Measurements from ENCODE around the gene PRR5L.

The PRR5L gene

DNA sequence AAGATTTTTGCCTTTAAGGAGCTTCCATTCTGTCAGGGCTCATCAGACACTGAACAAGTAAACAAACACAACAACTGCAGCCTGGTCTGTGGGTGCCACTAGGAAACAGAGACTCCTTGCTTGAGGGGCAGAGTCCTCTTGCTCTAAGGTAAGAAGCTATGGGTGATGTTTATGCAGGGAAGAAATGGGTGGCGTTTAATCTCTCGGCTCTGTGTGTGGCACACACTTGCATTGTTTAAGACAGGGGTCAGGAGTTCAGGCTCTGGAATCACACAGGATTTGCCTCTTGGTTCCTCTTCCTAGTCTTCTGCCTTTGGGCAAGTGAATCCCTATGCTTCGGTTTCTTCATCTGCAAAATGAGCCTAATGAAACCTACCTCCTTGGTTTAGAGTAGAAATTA lies 90.3 kb downstream of the PRR5L start:
- H3K4me2 ChIP-seq (ENCODE audit: low read length): no peak overlapping the region
- H4K20me1 ChIP-seq (ENCODE audit: control insufficient read depth, insufficient read depth, low read depth, low read length): no peaks in the 10 kb centered on the region
- H3F3A ChIP-seq (ENCODE audit: control insufficient read depth, insufficient read depth): no peaks in the 10 kb centered on the region
- H3K9me2 ChIP-seq (replicated peaks; ENCODE audit: control insufficient read depth, low read length): no peaks in the 10 kb centered on the region
- no peaks in the 10 kb centered on the region for H3K9me3 ChIP-seq (ENCODE audit: control insufficient read depth, insufficient read depth, low read length)
- TF ChIP-seq EZH2phosphoT487 (IDR thresholded peaks at IDR 0.05; ENCODE audit: borderline replicate concordance, low read length): no peak
- TF ChIP-seq, protein P1, sequence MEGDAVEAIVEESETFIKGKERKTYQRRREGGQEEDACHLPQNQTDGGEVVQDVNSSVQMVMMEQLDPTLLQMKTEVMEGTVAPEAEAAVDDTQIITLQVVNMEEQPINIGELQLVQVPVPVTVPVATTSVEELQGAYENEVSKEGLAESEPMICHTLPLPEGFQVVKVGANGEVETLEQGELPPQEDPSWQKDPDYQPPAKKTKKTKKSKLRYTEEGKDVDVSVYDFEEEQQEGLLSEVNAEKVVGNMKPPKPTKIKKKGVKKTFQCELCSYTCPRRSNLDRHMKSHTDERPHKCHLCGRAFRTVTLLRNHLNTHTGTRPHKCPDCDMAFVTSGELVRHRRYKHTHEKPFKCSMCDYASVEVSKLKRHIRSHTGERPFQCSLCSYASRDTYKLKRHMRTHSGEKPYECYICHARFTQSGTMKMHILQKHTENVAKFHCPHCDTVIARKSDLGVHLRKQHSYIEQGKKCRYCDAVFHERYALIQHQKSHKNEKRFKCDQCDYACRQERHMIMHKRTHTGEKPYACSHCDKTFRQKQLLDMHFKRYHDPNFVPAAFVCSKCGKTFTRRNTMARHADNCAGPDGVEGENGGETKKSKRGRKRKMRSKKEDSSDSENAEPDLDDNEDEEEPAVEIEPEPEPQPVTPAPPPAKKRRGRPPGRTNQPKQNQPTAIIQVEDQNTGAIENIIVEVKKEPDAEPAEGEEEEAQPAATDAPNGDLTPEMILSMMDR (IDR thresholded peaks at IDR 0.05; ENCODE audit: low read depth, low read length, poor library complexity, severe bottlenecking): no peak
- H3K27ac ChIP-seq (ENCODE audit: low read depth, low read length): no peak overlapping the region
- peaks cover 7% of the 10 kb centered on the region for H3K4me1 ChIP-seq (ENCODE audit: control insufficient read depth, low read length)
- no peak overlapping the region for H3K4me3 ChIP-seq (ENCODE audit: low read length)
- H3K27me3 ChIP-seq (ENCODE audit: control insufficient read depth, low read length): peaks cover 5% of the 10 kb centered on the region; the same call in 1 of the 2 replicates
- H3K79me2 ChIP-seq (ENCODE audit: control insufficient read depth, low read length): no peaks in the 10 kb centered on the region
- no peaks in the 10 kb centered on the region for H3K36me3 ChIP-seq (ENCODE audit: control insufficient read depth, low read length)

DNA sequence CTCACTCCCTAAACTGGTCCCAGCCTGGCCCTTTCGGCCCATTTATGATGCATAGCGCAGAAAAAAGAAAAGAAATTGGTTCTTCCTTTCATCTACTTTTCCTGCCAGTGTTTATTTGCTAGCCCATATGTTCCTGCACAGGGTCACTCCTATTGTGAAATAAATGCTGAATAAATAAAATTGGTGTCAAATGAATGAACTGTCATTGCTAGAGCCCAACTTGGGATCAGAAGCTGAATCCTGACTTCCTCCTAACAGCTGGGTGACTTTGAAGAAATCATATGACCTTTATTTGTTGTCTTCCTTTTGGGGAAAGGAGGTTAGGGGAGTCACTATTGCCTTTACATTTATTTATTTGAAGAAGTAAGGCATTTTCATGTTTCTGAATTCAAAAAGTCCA lies 92.0 kb downstream of the PRR5L start:
- Histone ChIP-seq H3K27me3 (ENCODE audit: control insufficient read depth, low read length) (peaks cover 5% of the 10 kb centered on the region; the same call in 1 of the 2 replicates), H3K4me3 (ENCODE audit: low read length) (no peak overlapping the region), H3K4me2 (ENCODE audit: low read length) (no peak overlapping the region), H4K20me1 (ENCODE audit: control insufficient read depth, insufficient read depth, low read depth, low read length) (no peaks in the 10 kb centered on the region), H3K79me2 (ENCODE audit: control insufficient read depth, low read length) (no peaks in the 10 kb centered on the region), H3K9me3 (ENCODE audit: control insufficient read depth, insufficient read depth, low read length) (no peaks in the 10 kb centered on the region), H3F3A (ENCODE audit: control insufficient read depth, insufficient read depth) (no peaks in the 10 kb centered on the region), H3K36me3 (ENCODE audit: control insufficient read depth, low read length) (no peaks in the 10 kb centered on the region), H3K27ac (ENCODE audit: low read depth, low read length) (no peak overlapping the region), H3K4me1 (ENCODE audit: control insufficient read depth, low read length) (peaks cover 8% of the 10 kb centered on the region), H3K9me2 (replicated peaks; ENCODE audit: control insufficient read depth, low read length) (no peaks in the 10 kb centered on the region)
- no peak for TF ChIP-seq EZH2phosphoT487 (IDR thresholded peaks at IDR 0.05; ENCODE audit: borderline replicate concordance, low read length)
- TF ChIP-seq, protein P1 (IDR thresholded peaks at IDR 0.05; ENCODE audit: low read depth, low read length, poor library complexity, severe bottlenecking): no peak

DNA sequence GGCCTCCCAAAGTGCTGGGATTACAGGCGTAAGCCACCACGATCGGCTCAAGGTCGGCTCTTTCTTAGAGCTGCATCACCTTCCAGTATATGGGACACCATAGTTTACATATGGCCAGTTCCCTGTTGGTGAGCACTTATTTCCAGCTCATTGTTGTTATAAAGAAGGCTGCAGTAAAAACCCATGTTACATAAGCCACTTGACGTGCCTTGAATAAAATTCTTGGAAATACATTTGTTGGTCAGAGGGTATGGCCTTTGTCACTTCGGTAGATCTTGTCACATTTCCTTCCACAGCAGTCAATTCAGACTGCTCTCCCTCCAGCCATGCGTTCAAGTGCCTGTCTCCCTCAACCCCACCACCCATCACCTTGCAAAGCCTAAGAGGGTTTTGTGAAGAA lies 92.9 kb downstream of the PRR5L start:
- Histone ChIP-seq H3K27ac (ENCODE audit: low read depth, low read length) (no peak overlapping the region), H3K9me3 (ENCODE audit: control insufficient read depth, insufficient read depth, low read length) (no peaks in the 10 kb centered on the region), H3K36me3 (ENCODE audit: control insufficient read depth, low read length) (no peaks in the 10 kb centered on the region), H3K79me2 (ENCODE audit: control insufficient read depth, low read length) (no peaks in the 10 kb centered on the region), H3K9me2 (replicated peaks; ENCODE audit: control insufficient read depth, low read length) (no peaks in the 10 kb centered on the region), H4K20me1 (ENCODE audit: control insufficient read depth, insufficient read depth, low read depth, low read length) (no peaks in the 10 kb centered on the region), H3K4me3 (ENCODE audit: low read length) (no peak overlapping the region), H3F3A (ENCODE audit: control insufficient read depth, insufficient read depth) (no peaks in the 10 kb centered on the region), H3K4me1 (ENCODE audit: control insufficient read depth, low read length) (peaks cover 8% of the 10 kb centered on the region), H3K27me3 (ENCODE audit: control insufficient read depth, low read length) (peaks cover 7% of the 10 kb centered on the region; the same call in 1 of the 2 replicates), H3K4me2 (ENCODE audit: low read length) (no peak overlapping the region)
- TF ChIP-seq, protein P1 (IDR thresholded peaks at IDR 0.05; ENCODE audit: low read depth, low read length, poor library complexity, severe bottlenecking): no peak
- no peak for TF ChIP-seq EZH2phosphoT487 (IDR thresholded peaks at IDR 0.05; ENCODE audit: borderline replicate concordance, low read length)
